ENCODE data around the gene CDHR2.
"Not testable (repeated sequence)": the region's sequence is repeated elsewhere in the genome, so short reads cannot be mapped to it uniquely, and the experiment has no call there.

The CDHR2 gene

DNA sequence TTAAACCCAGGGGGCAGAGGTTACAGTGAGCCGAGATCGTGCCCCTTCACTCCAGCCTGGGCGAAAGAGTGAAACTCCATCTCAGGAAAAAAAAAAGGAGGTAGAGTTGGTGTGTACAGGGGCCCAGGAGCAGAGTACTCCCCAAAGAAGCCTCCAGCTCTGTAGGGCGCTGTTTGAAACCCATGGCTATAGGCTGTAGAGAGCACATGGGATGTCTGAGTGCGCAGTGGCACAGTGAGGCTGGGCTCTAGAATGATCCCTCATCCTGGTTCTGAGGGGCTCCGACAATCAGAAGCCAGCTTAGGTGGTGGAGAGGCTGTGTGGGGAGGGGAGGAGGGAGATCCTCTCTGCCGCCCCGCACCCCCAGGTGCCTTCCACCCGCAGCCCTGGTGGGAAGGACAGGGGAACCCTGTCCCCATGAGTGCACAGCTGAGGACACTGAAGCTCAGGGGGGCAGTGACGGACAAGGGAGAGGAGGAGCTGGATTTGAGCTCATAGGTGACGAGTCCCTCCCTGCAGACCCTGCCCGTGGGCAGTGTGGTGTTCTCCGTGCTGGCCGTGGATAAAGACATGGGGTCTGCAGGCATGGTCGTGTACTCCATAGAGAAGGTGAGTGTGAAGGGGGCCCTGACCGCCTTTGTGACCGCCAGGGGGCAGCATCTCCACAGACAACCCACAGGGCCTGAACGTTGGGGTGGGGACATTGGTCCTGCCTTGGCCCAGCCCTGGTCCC is 24.6 kb downstream of the CDHR2 start:
- peak; percentile 61 for DNase-seq

DNA sequence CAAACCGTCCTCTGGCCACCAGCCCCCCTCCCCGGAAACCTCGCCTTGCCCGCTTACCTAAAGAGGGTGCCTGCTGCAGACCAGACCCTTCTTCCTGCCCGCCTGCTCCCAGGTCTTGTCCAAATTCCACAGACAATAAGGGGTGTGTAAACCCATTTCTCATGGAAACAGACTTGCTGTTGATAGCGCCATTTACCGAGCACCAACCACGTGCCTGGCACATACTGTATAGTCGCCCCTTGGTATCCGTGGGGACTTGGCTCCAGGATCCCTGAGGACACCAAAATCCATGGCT is 25.1 kb downstream of the CDHR2 start:
- no peak for DNase-seq

GRCh38 chr5:176575066-176575465 is 25.9 kb downstream of the CDHR2 start:
- DNase-seq: no peak

GRCh38 chr5:176575488-176576422 is 26.6 kb downstream of the CDHR2 start:
- DNase-seq: no peak

DNA sequence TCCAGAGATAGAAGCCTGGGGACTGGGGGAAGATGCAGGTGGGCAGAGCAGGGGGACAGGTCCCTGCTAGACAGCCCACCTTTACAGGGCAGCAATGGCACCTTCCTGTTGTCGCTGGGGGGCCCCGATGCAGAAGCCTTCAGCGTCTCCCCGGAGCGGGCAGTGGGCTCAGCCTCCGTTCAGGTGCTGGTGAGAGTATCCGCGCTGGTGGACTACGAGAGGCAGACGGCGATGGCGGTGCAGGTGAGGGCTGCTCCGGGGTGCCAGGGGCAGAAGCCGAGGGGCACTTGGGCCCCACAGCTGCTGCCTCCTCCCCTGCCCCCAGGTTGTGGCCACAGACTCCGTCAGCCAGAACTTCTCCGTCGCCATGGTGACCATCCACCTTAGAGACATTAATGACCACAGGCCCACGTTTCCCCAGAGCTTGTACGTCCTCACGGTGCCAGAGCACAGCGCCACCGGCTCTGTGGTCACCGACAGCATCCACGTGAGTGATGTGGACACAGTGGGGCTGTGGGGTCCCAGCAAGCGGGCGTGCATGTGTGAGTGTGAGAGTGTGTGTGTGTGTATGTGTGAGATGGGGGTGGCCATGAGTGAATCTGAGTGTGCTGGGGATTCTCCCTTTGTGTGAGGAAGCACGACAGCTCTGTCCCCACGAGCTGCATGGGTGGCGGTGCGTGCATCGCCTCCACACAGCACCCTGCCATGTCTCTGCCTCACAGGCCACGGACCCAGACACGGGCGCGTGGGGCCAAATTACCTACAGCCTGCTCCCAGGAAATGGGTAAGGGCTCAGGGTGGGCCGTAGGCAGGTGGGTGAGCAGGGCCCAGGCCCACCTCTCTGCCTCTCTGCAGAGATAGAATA is 28.4 kb downstream of the CDHR2 start:
- DNase-seq: no peak

- peak; percentile 22 for DNase-seq
These were observed 29.3 kb downstream of the CDHR2 start for GRCh38 chr5:176578391-176578808.

DNA sequence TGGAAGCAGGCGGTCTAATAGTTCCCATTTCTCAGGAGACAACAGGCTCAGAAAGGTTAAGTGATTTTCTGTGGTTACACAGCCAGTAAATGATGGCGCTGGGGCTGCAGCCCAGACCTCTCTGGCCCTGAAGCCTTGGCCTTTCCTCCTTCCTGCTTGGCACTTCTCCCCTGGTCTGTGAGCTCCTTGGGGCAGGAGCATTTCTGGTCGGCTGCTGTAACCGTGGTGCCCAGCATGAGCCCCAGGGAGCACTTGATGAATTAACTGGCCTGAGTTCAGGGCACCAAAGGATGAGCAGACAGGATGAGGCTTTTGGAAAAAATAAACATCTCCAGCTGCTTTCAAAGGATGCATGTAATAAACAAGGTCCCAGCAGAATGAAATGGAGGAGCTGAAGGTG is 30.2 kb downstream of the CDHR2 start:
- DNase-seq: no peak

DNA sequence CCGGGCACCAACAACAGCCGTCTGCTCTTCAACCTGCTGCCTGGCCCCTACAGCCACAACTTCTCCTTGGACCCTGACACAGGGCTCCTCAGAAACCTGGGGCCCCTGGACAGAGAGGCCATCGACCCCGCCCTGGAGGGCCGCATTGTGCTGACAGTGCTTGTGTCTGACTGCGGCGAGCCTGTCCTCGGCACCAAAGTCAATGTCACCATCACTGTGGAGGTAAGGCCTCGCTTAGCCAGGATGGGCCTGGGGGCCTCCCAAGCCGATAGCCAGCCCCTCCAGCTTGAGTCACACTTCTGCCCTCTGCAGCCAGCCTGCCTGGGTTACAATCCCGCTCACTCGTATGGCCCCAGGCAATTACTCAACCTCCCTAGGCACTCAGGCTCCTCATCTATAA is 32.2 kb downstream of the CDHR2 start:
- DNase-seq: no peak

- DNase-seq: no peak
These were observed 33.9 kb downstream of the CDHR2 start for GRCh38 chr5:176583076-176583475.

DNA sequence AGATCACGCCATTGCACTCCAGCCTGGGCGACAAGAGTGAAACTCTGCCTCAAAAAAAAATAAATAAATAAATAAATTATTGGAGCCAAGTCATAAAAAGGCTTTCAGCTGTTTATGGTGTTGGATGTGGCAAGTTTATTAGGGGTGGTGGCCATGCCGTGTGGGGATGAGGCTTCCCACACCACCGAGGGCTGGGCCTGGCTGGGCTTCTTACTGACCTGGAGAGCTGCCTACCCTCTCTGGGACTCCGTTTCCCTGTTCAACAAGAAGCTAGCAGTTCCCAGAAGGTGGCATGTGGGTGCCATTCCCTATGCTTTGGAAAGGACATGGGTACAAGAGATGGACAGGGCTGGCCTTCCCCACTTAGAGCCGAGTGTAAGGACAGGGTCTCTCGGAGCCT is 38.3 kb downstream of the CDHR2 start:
- DNase-seq: no peak

DNA sequence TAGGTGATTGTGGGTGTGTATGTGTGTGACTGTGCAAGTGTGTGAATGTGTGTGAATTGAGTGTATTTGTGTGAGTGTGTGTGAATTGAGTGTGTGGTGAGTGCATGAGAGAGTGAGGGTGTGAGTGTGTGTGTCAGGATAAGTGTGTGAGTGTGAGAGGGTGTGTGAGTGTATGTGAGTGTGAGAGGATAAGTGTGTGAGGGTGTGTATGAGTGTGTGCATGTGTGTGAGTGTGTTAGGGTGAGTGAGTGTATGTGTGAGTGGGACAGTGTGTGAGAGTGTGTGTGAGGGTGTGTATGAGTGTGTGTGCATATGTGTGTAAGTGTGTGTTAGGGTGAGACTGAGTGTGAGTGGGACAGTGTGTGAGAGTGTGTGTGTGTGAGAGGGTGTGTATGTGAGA is 39.2 kb downstream of the CDHR2 start:
- no peak for DNase-seq

GRCh38 chr5:176589039-176589769 is 40.1 kb downstream of the CDHR2 start:
- no peak for DNase-seq

DNA sequence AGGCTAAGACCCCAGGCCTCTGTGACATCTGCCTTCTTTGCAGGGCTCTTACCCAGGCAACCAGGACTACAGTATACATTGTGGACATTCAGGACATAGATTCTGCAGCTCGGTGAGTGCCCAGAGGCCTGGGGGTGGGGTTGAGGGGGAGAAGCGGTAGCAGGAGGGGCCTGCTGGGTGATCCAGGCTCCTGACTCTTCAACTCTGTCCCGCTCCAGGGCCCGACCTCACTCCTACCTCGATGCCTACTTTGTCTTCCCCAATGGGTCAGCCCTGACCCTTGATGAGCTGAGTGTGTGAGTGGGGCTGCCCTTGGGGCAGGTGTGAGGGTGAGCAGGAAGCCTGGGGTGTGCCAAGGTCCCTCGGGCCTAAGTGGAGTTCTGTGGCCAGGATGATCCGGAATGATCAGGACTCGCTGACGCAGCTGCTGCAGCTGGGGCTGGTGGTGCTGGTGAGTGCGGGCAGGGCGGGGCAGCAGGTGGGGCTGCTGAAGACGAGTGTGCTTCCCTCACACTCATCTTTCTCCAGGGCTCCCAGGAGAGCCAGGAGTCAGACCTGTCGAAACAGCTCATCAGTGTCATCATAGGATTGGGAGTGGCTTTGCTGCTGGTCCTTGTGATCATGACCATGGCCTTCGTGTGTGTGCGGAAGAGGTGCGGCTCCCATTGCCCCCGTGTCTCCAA is 41.0 kb downstream of the CDHR2 start:
- DNase-seq: no peak

DNA sequence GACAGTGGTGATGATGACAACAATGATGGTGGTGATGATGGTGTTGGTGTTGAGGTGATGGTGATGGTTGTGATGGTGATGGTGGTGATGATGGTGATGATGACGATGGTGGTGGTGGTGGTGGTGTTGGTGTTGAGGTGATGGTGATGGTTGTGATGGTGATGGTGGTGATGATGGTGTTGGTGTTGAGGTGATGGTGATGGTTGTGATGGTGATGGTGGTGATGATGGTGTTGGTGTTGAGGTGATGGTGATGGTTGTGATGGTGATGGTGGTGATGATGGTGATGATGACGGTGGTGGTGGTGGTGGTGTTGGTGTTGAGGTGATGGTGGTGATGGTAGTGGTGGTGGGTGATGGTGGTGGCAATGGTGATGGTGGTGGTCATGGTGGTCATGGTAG is 42.5 kb downstream of the CDHR2 start:
- DNase-seq: not testable (repeated sequence)

DNA sequence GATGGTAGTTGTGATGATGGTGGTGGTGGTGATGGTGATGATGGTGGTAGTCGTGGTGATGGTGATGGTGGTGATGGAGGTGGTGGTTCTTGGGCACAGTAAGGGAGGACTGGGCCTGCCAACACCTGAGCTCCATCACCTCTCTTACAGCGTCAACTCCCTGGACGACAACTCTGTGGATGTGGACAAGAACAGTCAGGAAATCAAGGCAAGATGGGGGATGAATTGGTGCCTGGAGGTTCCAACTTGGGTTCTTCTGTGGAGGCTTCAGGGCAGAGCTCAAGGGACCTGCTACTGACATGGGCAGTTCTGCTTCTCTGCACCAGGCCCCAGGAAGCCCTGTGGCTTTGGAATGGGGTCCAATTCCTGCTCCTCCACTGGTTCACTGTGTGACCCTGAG is 43.4 kb downstream of the CDHR2 start:
- no peak for DNase-seq

DNA sequence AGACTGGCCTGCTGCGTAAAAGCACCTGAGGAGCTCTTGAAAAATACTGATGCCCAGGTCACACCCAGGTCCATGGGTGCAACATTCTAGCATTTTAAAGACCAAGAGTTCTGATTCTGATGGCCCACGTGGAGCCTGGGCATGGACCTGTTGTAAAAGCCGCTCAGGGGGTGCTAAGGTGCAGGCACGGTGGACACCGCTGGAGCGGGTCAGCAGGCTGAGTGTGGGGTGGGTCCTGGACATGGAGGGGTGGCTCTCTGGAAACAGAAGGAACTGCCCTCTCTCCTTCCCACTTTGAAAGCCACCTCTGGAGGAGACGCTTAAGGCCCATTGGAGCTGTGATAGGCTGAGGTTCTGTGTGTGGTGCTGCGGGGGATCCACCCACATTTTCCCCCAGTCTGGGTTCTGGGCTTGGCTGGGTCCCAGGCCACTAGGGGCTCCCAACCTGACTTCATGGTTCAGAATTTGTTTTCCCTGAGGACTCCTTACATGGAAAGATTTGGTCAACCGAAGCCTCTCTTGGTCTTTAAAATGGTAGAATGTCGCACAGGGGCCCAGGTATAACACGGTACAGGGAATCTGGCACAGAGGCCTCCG is 44.2 kb downstream of the CDHR2 start:
- DNase-seq: no peak

- DNase-seq: no peak
These were observed 45.4 kb downstream of the CDHR2 start for GRCh38 chr5:176594554-176594953.

GRCh38 chr5:176595386-176595943 is 46.3 kb downstream of the CDHR2 start:
- no peak for DNase-seq

DNA sequence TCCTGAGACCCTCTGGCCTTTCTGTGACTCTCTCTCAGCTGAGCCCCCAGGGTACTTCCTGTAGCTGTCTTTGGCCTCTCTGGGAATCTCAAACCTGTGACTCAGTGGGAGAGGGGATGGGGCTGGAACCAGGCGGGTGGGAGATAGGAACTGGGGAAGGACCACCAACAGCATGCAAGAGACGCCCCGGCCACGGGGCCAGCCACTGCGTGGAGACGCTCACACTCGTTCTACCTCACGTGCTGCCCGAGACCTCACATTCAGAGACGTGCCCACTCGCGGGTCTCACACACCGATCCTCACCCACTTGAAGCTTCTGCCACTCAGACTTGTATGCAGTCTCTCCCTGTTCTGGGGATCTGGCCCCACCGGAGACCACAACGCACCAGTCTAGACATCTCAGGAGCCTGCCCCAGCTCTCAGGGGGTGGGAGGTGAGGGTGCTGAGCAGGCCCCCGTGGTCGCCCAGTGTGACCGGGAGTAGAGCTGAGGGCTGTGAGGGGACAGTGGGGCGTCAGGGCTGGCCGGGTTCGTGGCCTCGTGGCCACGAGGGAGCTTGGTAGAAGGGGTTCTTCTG is 47.0 kb downstream of the CDHR2 start:
- no peak for DNase-seq

DNA sequence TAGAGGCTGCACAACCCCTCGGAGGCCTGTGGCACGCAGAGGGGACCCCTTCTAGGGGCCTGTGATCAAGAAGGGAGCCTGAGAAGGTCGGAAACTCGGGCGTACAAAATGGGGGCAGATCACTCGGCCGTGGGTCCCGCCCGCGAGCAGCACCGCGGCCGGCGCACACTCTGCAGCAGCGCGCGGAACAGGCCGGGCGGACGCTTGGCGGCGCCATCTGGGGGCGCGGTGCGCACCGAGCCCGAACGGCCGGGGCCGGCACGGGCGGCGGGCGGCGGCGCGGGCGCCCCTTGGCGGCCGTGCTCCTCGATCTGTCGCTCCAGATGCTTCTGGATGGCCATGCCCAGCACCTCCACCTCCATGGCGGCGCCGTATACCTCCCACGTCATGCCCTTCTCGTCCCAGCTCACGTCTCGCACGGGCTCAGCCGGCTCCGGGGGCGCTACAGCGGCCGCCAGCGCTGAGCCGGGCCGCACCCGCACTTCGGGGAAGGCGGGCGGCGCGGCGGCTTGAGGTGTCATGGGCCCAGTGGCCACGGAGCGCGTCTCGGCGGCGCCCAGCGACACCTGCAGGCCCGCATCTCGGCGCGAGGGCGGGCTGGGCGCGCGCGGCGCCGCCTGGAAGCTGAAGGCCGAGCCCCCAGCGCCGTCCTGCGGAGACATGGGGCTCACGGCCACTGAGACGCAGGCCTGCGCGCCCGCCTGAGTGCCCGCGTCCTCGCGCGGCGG is 47.7 kb downstream of the CDHR2 start:
- peak; percentile 60 for DNase-seq
